ENCODE measurements around the gene GADL1.

The GADL1 gene

GRCh38 chr3:30847592-30847991, 46.9 kb downstream of the GADL1 start:
- Histone ChIP-seq H3K4me2 (ENCODE audit: low read length) (no peak overlapping the region), H3K79me2 (ENCODE audit: insufficient read depth, low read length) (no peaks in the 10 kb centered on the region)
- TF ChIP-seq CTCF (IDR thresholded peaks at IDR 0.05; ENCODE audit: low read length) (no peak), EZH2 (IDR thresholded peaks at IDR 0.05; ENCODE audit: borderline replicate concordance, low read length) (no peak)

GRCh38 chr3:30845606-30846005, 48.9 kb downstream of the GADL1 start:
- Histone ChIP-seq H3F3A (ENCODE audit: insufficient read depth, low read length) (no peaks in the 10 kb centered on the region), H3K79me2 (ENCODE audit: insufficient read depth, low read length) (no peaks in the 10 kb centered on the region), H3K4me3 (ENCODE audit: low read depth, low read length, poor library complexity, severe bottlenecking) (no peak overlapping the region), H4K20me1 (ENCODE audit: insufficient read depth, low read length) (no peaks in the 10 kb centered on the region), H3K9ac (ENCODE audit: low read length) (no peak overlapping the region), H2AFZ (ENCODE audit: low read length) (no peak overlapping the region), H3K36me3 (ENCODE audit: insufficient read depth, low read length) (no peaks in the 10 kb centered on the region), H3K4me1 (ENCODE audit: insufficient read depth, low read length, severe bottlenecking) (no peaks in the 10 kb centered on the region), H3K9me3 (ENCODE audit: low read length) (no peaks in the 10 kb centered on the region), H3K27ac (ENCODE audit: low read depth, low read length, poor library complexity, severe bottlenecking) (no peak overlapping the region), H3K9me2 (ENCODE audit: low read depth, low read length) (no peaks in the 10 kb centered on the region), H3K4me2 (ENCODE audit: low read length) (no peak overlapping the region), H3K27me3 (ENCODE audit: insufficient read depth, low read length) (no peaks in the 10 kb centered on the region)
- no peak for TF ChIP-seq CTCF (IDR thresholded peaks at IDR 0.05; ENCODE audit: low read length)
- TF ChIP-seq EZH2 (IDR thresholded peaks at IDR 0.05; ENCODE audit: borderline replicate concordance, low read length), result no peak

More at GRCh38 chr3:30847592-30847991, 46.9 kb downstream of the GADL1 start:
- Histone ChIP-seq H3K27me3 (ENCODE audit: insufficient read depth, low read length) (no peaks in the 10 kb centered on the region), H4K20me1 (ENCODE audit: insufficient read depth, low read length) (no peaks in the 10 kb centered on the region), H3K27ac (ENCODE audit: low read depth, low read length, poor library complexity, severe bottlenecking) (no peak overlapping the region), H3K4me3 (ENCODE audit: low read depth, low read length, poor library complexity, severe bottlenecking) (no peak overlapping the region), H3K9me3 (ENCODE audit: low read length) (no peaks in the 10 kb centered on the region), H3K36me3 (ENCODE audit: insufficient read depth, low read length) (no peaks in the 10 kb centered on the region), H3F3A (ENCODE audit: insufficient read depth, low read length) (no peaks in the 10 kb centered on the region), H3K4me1 (ENCODE audit: insufficient read depth, low read length, severe bottlenecking) (no peaks in the 10 kb centered on the region), H3K9me2 (ENCODE audit: low read depth, low read length) (no peaks in the 10 kb centered on the region), H2AFZ (ENCODE audit: low read length) (no peak overlapping the region), H3K9ac (ENCODE audit: low read length) (no peak overlapping the region)

DNA sequence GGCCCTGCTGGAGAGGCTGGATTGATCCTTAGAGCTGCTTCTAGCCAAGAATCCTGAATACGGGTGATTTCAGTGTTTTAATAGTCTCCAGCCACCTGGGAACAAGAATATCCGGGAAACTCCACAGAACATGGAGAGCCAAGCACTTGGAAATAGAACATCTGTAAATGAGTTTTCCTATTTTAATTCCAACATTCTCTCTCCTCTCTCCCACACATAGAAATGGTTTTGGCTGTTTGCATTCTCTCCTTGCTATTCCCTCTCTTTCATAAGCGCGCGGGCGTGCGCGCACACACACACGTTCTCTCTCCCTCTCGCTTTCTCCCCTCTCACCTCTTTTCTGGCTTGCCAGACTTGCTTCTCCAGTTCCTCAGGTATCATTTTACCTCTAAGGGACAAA, 50.6 kb downstream of the GADL1 start:
- Histone ChIP-seq H3K4me3 (ENCODE audit: low read depth, low read length, poor library complexity, severe bottlenecking) (no peak overlapping the region), H3K9me3 (ENCODE audit: low read length) (no peaks in the 10 kb centered on the region), H3K27ac (ENCODE audit: low read depth, low read length, poor library complexity, severe bottlenecking) (no peak overlapping the region), H2AFZ (ENCODE audit: low read length) (no peak overlapping the region), H3K36me3 (ENCODE audit: insufficient read depth, low read length) (no peaks in the 10 kb centered on the region), H3K79me2 (ENCODE audit: insufficient read depth, low read length) (no peaks in the 10 kb centered on the region), H3K27me3 (ENCODE audit: insufficient read depth, low read length) (no peaks in the 10 kb centered on the region), H4K20me1 (ENCODE audit: insufficient read depth, low read length) (no peaks in the 10 kb centered on the region), H3K4me1 (ENCODE audit: insufficient read depth, low read length, severe bottlenecking) (no peaks in the 10 kb centered on the region), H3K9me2 (ENCODE audit: low read depth, low read length) (no peaks in the 10 kb centered on the region), H3K9ac (ENCODE audit: low read length) (no peak overlapping the region), H3F3A (ENCODE audit: insufficient read depth, low read length) (no peaks in the 10 kb centered on the region), H3K4me2 (ENCODE audit: low read length) (no peak overlapping the region)
- TF ChIP-seq CTCF (IDR thresholded peaks at IDR 0.05; ENCODE audit: low read length), result no peak
- TF ChIP-seq EZH2 (IDR thresholded peaks at IDR 0.05; ENCODE audit: borderline replicate concordance, low read length), result no peak

All from OCI-LY1 (cell line).